HepG2 (cell line): ENCODE results near the gene ITGB2.

ENCODE experiments used
- RAD21 ChIP-seq: fragments of 450-650 bp; formaldehyde crosslinking; IDR thresholded peaks from 2 replicates; pipeline ENCODE4 v1.5.0; 2020; ENCODE audit warnings: mild to moderate bottlenecking
- TP53 ChIP-seq: sonication (generic); formaldehyde crosslinking; conservative IDR thresholded peaks from 2 replicates; pipeline ENCODE4 v1.4.0; 2020; ENCODE audit warnings: missing genetic modification reagents
- TF ChIP-seq, protein P1 (sequence below): sonication (generic); formaldehyde crosslinking; IDR thresholded peaks from 2 replicates; pipeline ENCODE4 v1.5.1; 2020; ENCODE audit warnings: missing genetic modification reagents, mild to moderate bottlenecking, borderline replicate concordance

DNA sequence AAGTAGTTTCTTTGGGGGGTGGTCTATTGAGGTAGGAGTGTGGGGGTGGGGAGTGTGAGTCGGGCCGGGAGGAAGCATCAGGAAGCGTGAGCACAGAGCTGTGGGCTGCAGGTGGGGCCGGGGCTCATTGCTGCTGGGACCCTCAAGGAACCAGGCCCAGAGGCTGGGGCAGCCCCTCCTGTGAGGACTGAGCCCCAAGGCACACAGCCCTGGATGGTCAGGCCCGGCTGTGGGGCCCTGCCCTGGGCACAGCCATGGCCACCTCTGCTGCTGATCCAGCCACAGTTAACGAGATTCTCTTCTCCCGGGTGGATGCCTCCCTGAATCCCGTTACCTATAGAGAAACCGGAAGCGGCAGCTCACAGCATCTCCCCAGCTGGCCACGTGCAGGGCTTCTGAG lies 79.9 kb downstream of the ITGB2 start:
- TF ChIP-seq RAD21 (no peak), TP53 (CRISPR knock-in tag) (no peak)
- TF ChIP-seq, protein P1, sequence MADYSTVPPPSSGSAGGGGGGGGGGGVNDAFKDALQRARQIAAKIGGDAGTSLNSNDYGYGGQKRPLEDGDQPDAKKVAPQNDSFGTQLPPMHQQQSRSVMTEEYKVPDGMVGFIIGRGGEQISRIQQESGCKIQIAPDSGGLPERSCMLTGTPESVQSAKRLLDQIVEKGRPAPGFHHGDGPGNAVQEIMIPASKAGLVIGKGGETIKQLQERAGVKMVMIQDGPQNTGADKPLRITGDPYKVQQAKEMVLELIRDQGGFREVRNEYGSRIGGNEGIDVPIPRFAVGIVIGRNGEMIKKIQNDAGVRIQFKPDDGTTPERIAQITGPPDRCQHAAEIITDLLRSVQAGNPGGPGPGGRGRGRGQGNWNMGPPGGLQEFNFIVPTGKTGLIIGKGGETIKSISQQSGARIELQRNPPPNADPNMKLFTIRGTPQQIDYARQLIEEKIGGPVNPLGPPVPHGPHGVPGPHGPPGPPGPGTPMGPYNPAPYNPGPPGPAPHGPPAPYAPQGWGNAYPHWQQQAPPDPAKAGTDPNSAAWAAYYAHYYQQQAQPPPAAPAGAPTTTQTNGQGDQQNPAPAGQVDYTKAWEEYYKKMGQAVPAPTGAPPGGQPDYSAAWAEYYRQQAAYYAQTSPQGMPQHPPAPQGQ (CRISPR knock-in tag), result no peak
